Keratinocyte (primary cell): ENCODE data around the gene CSNK1A1. TPM values are rescaled to one million over a fixed set of nuclear protein-coding genes. Genes with fewer than 3 reads are reported as not detected.

Experiments used
- DNase-seq: peaks from one replicate; pipeline ENCODE4 v3.0.0-alpha.2; 2011; ENCODE audit warnings: low read depth, missing footprints, low spot score
- FAIRE-seq: peaks from 2 replicates; lab custom pipeline; 2011; peaks lifted over from hg19 to GRCh38; lab: Jason Lieb, UNC
- H2AFZ ChIP-seq: 2 replicates; pipeline ENCODE4 v1.6.0; 2012; ENCODE audit warnings: low read length, control low read depth, inconsistent platforms; ENCODE audit not compliant: control insufficient read depth
- H3K27ac ChIP-seq: 2 replicates; pipeline ENCODE4 v1.5.1; 2011; ENCODE audit warnings: low read length; ENCODE audit not compliant: control insufficient read depth, insufficient read depth
- H3K27me3 ChIP-seq: 3 replicates; pipeline ENCODE4 v1.6.0; 2011; ENCODE audit warnings: low read length; ENCODE audit not compliant: control insufficient read depth, insufficient read depth; ENCODE audit errors: extremely low read depth
- H3K36me3 ChIP-seq, 2 experiments: 2 replicates in 1 of 2; 3 replicates in 1 of 2; pipeline ENCODE4 v1.5.1; 2011; ENCODE audit warnings: low read length in 2 of 2, mild to moderate bottlenecking in 1 of 2; ENCODE audit not compliant: control insufficient read depth in 2 of 2, insufficient read depth in 2 of 2; ENCODE audit errors: extremely low read depth in 1 of 2
- H3K4me1 ChIP-seq: 3 replicates; pipeline ENCODE4 v1.5.1; 2011; ENCODE audit warnings: low read length; ENCODE audit not compliant: control insufficient read depth, insufficient read depth; ENCODE audit errors: extremely low read depth
- H3K4me2 ChIP-seq: 3 replicates; pipeline ENCODE4 v1.6.0; 2011; ENCODE audit warnings: low read depth, low read length; ENCODE audit not compliant: control insufficient read depth, insufficient read depth; ENCODE audit errors: extremely low read depth
- H3K4me3 ChIP-seq, 3 experiments: fragments of 200-600 bp in 1 of 3; sonication (generic) in 1 of 3; 2 replicates in 2 of 3; 3 replicates in 1 of 3; pipeline ENCODE4 v1.5.1; 2011 to 2016; ENCODE audit warnings: low read length in 3 of 3, mild to moderate bottlenecking in 3 of 3, control low read depth in 2 of 3, inconsistent platforms in 1 of 3, low read depth in 1 of 3, mixed read lengths in 1 of 3, mixed run types in 1 of 3, moderate library complexity in 1 of 3; ENCODE audit not compliant: control insufficient read depth in 2 of 3, insufficient read depth in 2 of 3; ENCODE audit errors: extremely low read depth in 1 of 3
- H3K79me2 ChIP-seq: 2 replicates; pipeline ENCODE4 v1.6.0; 2012; ENCODE audit warnings: low read length; ENCODE audit not compliant: control insufficient read depth, insufficient read depth
- H3K9ac ChIP-seq: 3 replicates; pipeline ENCODE4 v1.6.0; 2011; ENCODE audit warnings: low read length; ENCODE audit not compliant: control insufficient read depth, insufficient read depth; ENCODE audit errors: extremely low read depth
- H3K9me1 ChIP-seq: 3 replicates; pipeline ENCODE4 v1.6.0; 2011; ENCODE audit warnings: low read length; ENCODE audit not compliant: control insufficient read depth, insufficient read depth; ENCODE audit errors: extremely low read depth
- H3K9me3 ChIP-seq: 2 replicates; pipeline ENCODE4 v1.5.1; 2012; ENCODE audit warnings: low read depth, low read length; ENCODE audit not compliant: control insufficient read depth
- H4K20me1 ChIP-seq: 3 replicates; pipeline ENCODE4 v1.6.0; 2011; ENCODE audit warnings: low read length; ENCODE audit not compliant: control insufficient read depth, insufficient read depth; ENCODE audit errors: extremely low read depth
- CTCF ChIP-seq, 3 experiments: IDR thresholded peaks in 1 of 3; conservative IDR thresholded peaks in 1 of 3; optimal IDR thresholded peaks in 1 of 3; 2 replicates in 2 of 3; 3 replicates in 1 of 3; pipeline versions ENCODE3 to v1.5.1; 2011; ENCODE audit warnings: low read length in 3 of 3, mild to moderate bottlenecking in 3 of 3, moderate library complexity in 2 of 3, control low read depth in 1 of 3, inconsistent platforms in 1 of 3; ENCODE audit not compliant: insufficient read depth in 2 of 3; ENCODE audit errors: extremely low read depth in 1 of 3
- EZH2 ChIP-seq: IDR thresholded peaks from one replicate; pipeline ENCODE4 v1.6.1; 2012; ENCODE audit warnings: inconsistent platforms, mild to moderate bottlenecking, low read length, moderate library complexity
- dilution Hi-C: fragments of 300-500 bp; cut with MboI; formaldehyde crosslinking; loops from one replicate; pipeline ENCODE4 v1.7.0; 2020; ENCODE audit warnings: low sequenced_read_pairs; ENCODE audit not compliant: extremely low pct_ligation_motif_present
- polyA plus RNA-seq, 5 experiments: library from polyadenylated mRNA; depleted of rRNA in 3 of 5; stranded (reverse) in 3 of 5; stranded (forward) in 1 of 5; unstranded in 1 of 5; fragments of >200 nt; gene quantifications; 1 replicate in 1 of 5; 2 replicates in 3 of 5; 3 replicates in 1 of 5; pipeline versions ENCODE4 v1.2.1 to v1.2.3, GENCODE V29; 2011 to 2012; ENCODE audit warnings: missing spikeins in 2 of 5, low read depth in 1 of 5, low replicate concordance in 1 of 5

The CSNK1A1 gene
- polyA plus RNA-seq, 1 donor (not counting 4 experiments of a cell fraction or from before 2014, with no cell fraction given): 289 TPM

GRCh38 chr5:149481485-149481884 is 69.8 kb downstream of the CSNK1A1 start:
- Histone ChIP-seq H3K36me3 (no peaks in the 10 kb centered on the region), H3K27me3 (no peaks in the 10 kb centered on the region), H3K27ac (no peak overlapping the region), H3K79me2 (no peaks in the 10 kb centered on the region), H3K9me1 (no peaks in the 10 kb centered on the region), H3K9ac (no peak overlapping the region), H3K4me1 (peaks cover 25% of the 10 kb centered on the region), H4K20me1 (no peaks in the 10 kb centered on the region), H3K4me2 (no peak overlapping the region), H2AFZ (no peak overlapping the region), H3K9me3 (no peaks in the 10 kb centered on the region), H3K4me3 (no peak overlapping the region)
- dilution Hi-C loops: no loop called here
- FAIRE-seq: no peak
- TF ChIP-seq EZH2 (no peak), CTCF (optimal IDR thresholded peaks at IDR 0.05 in 1 of 3, IDR thresholded peaks at IDR 0.05 in 1 of 3, conservative IDR thresholded peaks at IDR 0.05 in 1 of 3; ENCODE audit: extremely low read depth in 1 of 3, insufficient read depth in 2 of 3, low read length in 3 of 3) (no peak)
- DNase-seq: no peak

- H3K27me3 ChIP-seq: no peaks in the 10 kb centered on the region
- no peak overlapping the region for H2AFZ ChIP-seq
- dilution Hi-C loops: no loop called here
- H3K4me3 ChIP-seq: no peak overlapping the region
- no peaks in the 10 kb centered on the region for H3K9me3 ChIP-seq
- H3K27ac ChIP-seq: no peak overlapping the region
- H3K9ac ChIP-seq: no peak overlapping the region
- no peaks in the 10 kb centered on the region for H3K79me2 ChIP-seq
- no peaks in the 10 kb centered on the region for H3K36me3 ChIP-seq
- H3K4me1 ChIP-seq: peaks cover 13% of the 10 kb centered on the region
- FAIRE-seq: no peak
- no peak for TF ChIP-seq EZH2
- no peak for TF ChIP-seq CTCF (optimal IDR thresholded peaks at IDR 0.05 in 1 of 3, IDR thresholded peaks at IDR 0.05 in 1 of 3, conservative IDR thresholded peaks at IDR 0.05 in 1 of 3; ENCODE audit: extremely low read depth in 1 of 3, insufficient read depth in 2 of 3, low read length in 3 of 3)
- H3K4me2 ChIP-seq: no peak overlapping the region
- H3K9me1 ChIP-seq: no peaks in the 10 kb centered on the region
- no peaks in the 10 kb centered on the region for H4K20me1 ChIP-seq
- no peak for DNase-seq
Measured at GRCh38 chr5:149478761-149479160, 72.5 kb downstream of the CSNK1A1 start.
